GM18507 (cell line): ENCODE measurements around the gene RBMS3.
"Not testable (repeated sequence)": the region's sequence is repeated elsewhere in the genome, so short reads cannot be mapped to it uniquely, and the experiment has no call there.

Experiments used
- DNase-seq: peaks from one replicate; pipeline ENCODE4 v3.0.0; 2011; ENCODE audit warnings: low read depth; ENCODE audit not compliant: insufficient read length; ENCODE audit errors: extremely low spot score
- FAIRE-seq: peaks from 2 replicates; lab custom pipeline; 2011; peaks lifted over from hg19 to GRCh38; lab: Jason Lieb, UNC

RBMS3 gene

GRCh38 chr3:29332195-29332637 lies 51.3 kb downstream of the RBMS3 start:
- FAIRE-seq (peak; percentile 56), DNase-seq (no peak)

GRCh38 chr3:29333576-29333975 lies 52.7 kb downstream of the RBMS3 start:
- DNase-seq, result no peak
- FAIRE-seq, result no peak

GRCh38 chr3:29334706-29335105 lies 53.8 kb downstream of the RBMS3 start:
- no peak for FAIRE-seq

GRCh38 chr3:29335438-29335837 lies 54.6 kb downstream of the RBMS3 start:
- no peak for DNase-seq

More at GRCh38 chr3:29334706-29335105, 53.8 kb downstream of the RBMS3 start:
- DNase-seq, result no peak

GRCh38 chr3:29335943-29336342 lies 55.1 kb downstream of the RBMS3 start:
- DNase-seq, result no peak
- no peak for FAIRE-seq

More at GRCh38 chr3:29335438-29335837, 54.6 kb downstream of the RBMS3 start:
- no peak for FAIRE-seq

DNA sequence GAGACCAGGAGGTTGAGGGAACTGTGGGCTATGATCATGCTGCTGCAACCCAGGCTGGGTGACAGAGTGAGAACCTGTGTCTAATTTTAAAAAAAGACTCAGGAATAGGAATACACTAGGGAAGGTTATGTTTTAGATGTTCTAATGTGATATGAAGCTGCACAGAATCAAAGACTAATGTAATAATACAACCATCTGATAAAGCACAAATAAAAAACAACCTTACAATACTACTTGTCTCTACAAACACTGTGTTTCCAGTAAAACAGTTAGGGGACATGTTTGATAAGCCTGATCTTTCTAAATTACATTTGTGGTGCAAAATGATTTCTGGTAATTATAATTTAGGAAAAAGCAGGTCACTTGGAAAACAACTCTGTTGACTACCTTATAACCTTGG lies 56.7 kb downstream of the RBMS3 start:
- DNase-seq (no peak), FAIRE-seq (no peak)

GRCh38 chr3:29338377-29338776 lies 57.5 kb downstream of the RBMS3 start:
- no peak for FAIRE-seq
- DNase-seq, result no peak

- FAIRE-seq (no peak), DNase-seq (no peak)
Observed at GRCh38 chr3:29339016-29339833, 58.4 kb downstream of the RBMS3 start.

DNA sequence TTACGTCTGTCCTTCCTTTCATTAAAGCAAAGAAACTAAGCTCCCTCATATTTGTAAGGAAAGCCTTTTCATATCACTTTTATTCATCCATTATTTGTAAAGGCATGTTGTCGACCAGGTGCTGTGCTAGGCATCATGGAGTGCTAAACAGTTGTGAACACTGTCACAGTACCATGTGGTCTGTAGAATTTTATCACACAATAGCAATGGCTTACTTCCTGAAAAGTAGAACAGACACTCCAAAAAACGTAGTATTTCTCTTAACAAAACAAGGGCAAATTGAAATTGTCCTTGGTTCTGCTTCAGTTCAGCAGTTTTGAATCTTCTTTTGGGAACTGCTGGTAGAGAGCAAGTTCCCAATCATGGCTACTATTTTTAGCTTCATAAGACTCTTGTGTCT lies 63.3 kb downstream of the RBMS3 start:
- DNase-seq (no peak), FAIRE-seq (no peak)

DNA sequence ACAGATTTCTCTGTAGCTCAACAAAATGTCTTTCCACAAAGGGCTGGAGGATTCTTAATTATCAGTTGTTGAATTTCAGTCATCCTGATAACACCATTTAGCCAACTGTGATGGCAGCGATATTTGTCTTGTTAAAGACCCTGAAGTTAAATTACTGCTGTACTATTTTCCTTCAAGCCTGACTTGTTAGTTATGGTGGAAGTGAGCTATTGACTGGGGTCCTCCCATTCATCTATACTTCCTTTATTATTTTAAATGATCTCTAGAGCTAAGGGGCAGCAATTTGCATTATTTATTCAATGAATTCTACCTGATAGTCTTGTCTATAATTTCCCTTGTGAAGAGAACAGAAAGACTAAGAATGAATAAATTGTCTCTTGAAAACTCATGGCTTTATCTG lies 64.1 kb downstream of the RBMS3 start:
- no peak for DNase-seq
- no peak for FAIRE-seq

DNA sequence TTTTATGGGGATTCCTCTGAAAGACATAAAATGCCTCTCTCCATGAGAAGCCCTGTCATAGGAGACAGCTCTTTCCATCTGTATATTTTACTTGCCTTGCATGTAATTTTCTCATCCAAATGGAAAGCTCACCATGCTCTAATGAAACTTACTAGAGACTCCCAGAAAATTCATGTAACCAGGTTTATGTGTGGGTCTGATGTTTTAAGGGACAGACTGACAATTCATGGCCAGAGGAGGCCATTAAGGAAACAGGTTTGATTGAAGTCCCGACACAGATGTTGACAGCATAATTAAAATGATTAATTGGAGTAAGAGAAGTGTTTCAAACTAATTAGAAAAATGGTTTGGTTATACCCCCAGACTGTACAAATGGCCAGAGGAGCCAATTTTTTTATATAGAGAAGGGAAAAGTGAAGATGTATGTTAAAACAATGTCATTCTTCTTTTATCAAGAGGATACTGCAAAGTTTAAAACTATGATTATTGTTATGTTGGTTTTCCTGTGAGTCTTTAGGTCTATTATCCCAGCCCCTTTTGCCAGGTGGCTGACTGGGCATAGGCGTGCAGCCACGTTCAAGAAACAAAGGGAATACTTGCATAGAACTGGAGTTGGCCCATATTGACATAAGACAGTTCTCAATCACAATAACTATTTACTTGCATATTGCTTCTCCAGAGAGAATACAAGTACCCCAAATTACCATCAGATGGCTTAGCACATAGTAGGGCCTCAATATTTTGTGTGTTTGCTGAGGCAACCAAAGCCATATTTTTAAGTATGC lies 64.8 kb downstream of the RBMS3 start:
- FAIRE-seq, result no peak
- DNase-seq, result no peak

- FAIRE-seq (no peak), DNase-seq (no peak)
Observed at GRCh38 chr3:29346828-29347227, 66.0 kb downstream of the RBMS3 start.

- DNase-seq (no peak), FAIRE-seq (no peak)
Observed at GRCh38 chr3:29347412-29347811, 66.5 kb downstream of the RBMS3 start.

DNA sequence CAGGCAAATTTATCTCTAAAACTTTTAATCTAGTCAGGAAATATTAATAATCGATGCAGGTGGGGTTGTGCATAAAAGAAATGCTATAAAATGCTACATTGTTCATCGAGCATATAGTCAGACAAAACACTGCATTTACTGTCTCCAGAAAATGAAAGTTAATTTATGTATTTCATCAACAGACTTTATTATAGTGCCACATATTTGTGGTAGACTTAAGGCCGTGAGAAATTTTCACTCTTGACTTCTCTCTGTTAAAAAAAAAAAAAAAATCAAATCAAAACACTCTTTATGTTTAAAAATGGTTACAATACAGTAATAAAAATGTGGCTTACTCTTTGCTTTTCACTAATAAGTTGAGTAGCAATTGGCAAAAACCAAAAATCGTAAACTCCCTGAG lies 67.4 kb downstream of the RBMS3 start:
- FAIRE-seq (no peak), DNase-seq (no peak)

GRCh38 chr3:29349049-29349448 lies 68.2 kb downstream of the RBMS3 start:
- no peak for FAIRE-seq
- no peak for DNase-seq

DNA sequence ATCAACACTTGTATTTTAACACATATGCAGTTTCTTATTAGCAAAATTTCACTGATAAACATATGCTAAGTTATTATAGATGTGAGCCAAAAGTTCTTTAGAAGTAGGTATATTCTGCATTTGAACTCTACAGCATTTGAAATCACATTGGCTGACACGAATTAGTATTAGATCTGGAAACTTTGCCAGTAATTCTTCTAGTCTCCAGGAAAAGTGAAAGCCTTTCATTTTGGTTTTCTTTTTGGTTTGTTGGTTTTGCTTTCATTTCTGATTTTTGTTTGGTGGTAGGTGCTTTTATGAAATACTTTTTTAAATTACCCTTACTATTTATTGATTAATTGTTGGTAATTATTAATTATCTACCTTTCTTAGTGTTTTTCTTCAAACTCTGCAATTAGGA lies 72.9 kb downstream of the RBMS3 start:
- peak; percentile 67 for FAIRE-seq
- DNase-seq, result no peak

GRCh38 chr3:29354894-29355293 lies 74.0 kb downstream of the RBMS3 start:
- FAIRE-seq (no peak), DNase-seq (no peak)

- no peak for FAIRE-seq
- no peak for DNase-seq
Observed at GRCh38 chr3:29356062-29356461, 75.2 kb downstream of the RBMS3 start.

DNA sequence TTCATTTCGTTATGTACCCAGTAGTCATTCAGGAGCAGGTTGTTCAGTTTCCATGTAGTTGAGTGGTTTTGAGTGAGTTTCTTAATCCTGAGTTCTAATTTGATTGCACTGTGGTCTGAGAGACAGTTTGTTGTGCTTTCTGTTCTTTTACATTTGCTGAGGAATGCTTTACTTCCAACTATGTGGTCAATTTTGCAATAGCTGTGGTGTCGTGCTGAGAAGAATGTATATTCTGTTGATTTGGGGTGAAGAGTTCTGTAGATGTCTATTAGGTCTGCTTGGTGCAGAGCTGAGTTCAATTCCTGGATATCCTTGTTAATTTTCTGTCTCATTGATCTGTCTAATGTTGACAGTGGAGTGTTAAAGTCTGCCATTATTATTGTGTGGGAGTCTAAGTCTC lies 79.4 kb downstream of the RBMS3 start:
- DNase-seq, FAIRE-seq: not testable (repeated sequence)

GRCh38 chr3:29363110-29363509 lies 82.2 kb downstream of the RBMS3 start:
- no peak for DNase-seq
- FAIRE-seq, result no peak

DNA sequence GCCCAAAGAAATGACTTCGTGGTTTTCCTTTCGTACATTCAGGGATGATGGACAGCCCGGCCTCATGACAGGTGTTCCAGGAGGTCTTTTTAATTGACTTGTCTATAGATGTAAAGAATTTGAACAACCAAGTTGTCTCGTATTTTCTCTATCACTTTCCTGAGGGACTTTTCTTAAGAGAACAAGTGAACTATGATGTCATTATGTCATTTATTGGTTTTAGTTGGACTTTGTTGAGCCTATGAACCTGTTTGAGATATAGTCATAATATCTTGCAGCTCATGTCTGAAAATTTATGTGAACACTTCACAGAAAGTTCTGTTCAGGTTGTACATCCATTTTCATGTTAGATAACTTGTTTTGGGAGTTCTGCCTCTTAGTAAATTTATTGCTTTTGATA lies 89.2 kb downstream of the RBMS3 start:
- DNase-seq, result no peak
- FAIRE-seq, result no peak
